GM19468 (cell line): ENCODE data around the gene SKA2.
"Not testable (repeated sequence)": the region's sequence is repeated elsewhere in the genome, so short reads cannot be mapped to it uniquely, and the experiment has no call there.

Source experiments
- ATAC-seq: cut with Tn5 transposase; IDR thresholded peaks from one replicate; pipeline ENCODE4 v1.9.1; 2021; ENCODE audit warnings: mild to moderate bottlenecking, moderate library complexity, moderate number of reproducible peaks; ENCODE audit not compliant: unreplicated experiment; ENCODE audit errors: extremely low read depth

SKA2 gene

GRCh38 chr17:59154292-59154720, 680 bp downstream of the SKA2 start:
- ATAC-seq = no peak

GRCh38 chr17:59152925-59153324, 2.1 kb downstream of the SKA2 start:
- no peak for ATAC-seq

GRCh38 chr17:59151591-59151990, 3.4 kb downstream of the SKA2 start:
- no peak for ATAC-seq

GRCh38 chr17:59151006-59151405, 4.0 kb downstream of the SKA2 start:
- no peak for ATAC-seq

GRCh38 chr17:59149841-59150511, 5.0 kb downstream of the SKA2 start:
- no peak for ATAC-seq

- ATAC-seq = no peak
Measured at GRCh38 chr17:59149051-59149450, 5.9 kb downstream of the SKA2 start.

GRCh38 chr17:59145571-59146096, 9.4 kb downstream of the SKA2 start:
- ATAC-seq = no peak

- ATAC-seq = no peak
Measured at GRCh38 chr17:59141860-59142259, 13.1 kb downstream of the SKA2 start.

- no peak for ATAC-seq
Measured at GRCh38 chr17:59139939-59140338, 15.0 kb downstream of the SKA2 start.

- ATAC-seq = not testable (repeated sequence)
Measured at GRCh38 chr17:59138339-59138738, 16.6 kb downstream of the SKA2 start.

- ATAC-seq = no peak
Measured at GRCh38 chr17:59131131-59131530, 23.9 kb downstream of the SKA2 start.

GRCh38 chr17:59129814-59130213, 25.2 kb downstream of the SKA2 start:
- ATAC-seq = no peak

GRCh38 chr17:59126809-59127417, 28.1 kb downstream of the SKA2 start:
- ATAC-seq = no peak

GRCh38 chr17:59124665-59125064, 30.3 kb downstream of the SKA2 start:
- no peak for ATAC-seq

GRCh38 chr17:59121901-59122480, 33.0 kb downstream of the SKA2 start:
- no peak for ATAC-seq

- no peak for ATAC-seq
Measured at GRCh38 chr17:59115474-59115873, 39.5 kb downstream of the SKA2 start.

GRCh38 chr17:59111539-59111938, 43.4 kb downstream of the SKA2 start:
- no peak for ATAC-seq

- ATAC-seq = no peak
Measured at GRCh38 chr17:59110973-59111372, 44.0 kb downstream of the SKA2 start.

- ATAC-seq = no peak
Measured at GRCh38 chr17:59108400-59109102, 46.4 kb downstream of the SKA2 start.

- ATAC-seq = no peak
Measured at GRCh38 chr17:59107306-59107670, 47.7 kb downstream of the SKA2 start.
